ENCODE data around the gene B3GNT2.

DNA sequence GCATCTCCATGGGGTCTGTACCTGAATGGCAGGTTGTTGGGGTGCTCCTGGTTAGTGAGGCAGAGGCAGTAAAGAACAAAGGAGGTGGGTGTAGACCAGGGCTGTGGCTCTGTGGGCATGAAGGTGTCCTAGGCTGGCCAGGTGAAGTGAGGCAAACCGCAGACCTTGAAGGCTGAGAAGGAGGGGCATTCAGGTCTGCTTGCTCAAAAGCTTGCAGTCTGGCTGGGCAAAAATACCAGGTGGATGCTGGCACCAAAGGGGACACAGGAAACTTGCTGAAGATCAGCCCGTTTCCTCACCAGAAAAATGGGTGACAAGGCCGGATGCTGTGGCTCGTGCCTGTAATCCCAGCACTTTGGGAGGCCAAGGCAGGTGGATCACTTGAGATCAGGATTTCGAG is 6.7 kb upstream of the B3GNT2 start:
- TF ChIP-seq, protein P1, sequence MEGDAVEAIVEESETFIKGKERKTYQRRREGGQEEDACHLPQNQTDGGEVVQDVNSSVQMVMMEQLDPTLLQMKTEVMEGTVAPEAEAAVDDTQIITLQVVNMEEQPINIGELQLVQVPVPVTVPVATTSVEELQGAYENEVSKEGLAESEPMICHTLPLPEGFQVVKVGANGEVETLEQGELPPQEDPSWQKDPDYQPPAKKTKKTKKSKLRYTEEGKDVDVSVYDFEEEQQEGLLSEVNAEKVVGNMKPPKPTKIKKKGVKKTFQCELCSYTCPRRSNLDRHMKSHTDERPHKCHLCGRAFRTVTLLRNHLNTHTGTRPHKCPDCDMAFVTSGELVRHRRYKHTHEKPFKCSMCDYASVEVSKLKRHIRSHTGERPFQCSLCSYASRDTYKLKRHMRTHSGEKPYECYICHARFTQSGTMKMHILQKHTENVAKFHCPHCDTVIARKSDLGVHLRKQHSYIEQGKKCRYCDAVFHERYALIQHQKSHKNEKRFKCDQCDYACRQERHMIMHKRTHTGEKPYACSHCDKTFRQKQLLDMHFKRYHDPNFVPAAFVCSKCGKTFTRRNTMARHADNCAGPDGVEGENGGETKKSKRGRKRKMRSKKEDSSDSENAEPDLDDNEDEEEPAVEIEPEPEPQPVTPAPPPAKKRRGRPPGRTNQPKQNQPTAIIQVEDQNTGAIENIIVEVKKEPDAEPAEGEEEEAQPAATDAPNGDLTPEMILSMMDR (conservative IDR thresholded peaks at IDR 0.05; ENCODE audit: low read length): no peak
- TF ChIP-seq EZH2phosphoT487 (IDR thresholded peaks at IDR 0.05; ENCODE audit: borderline replicate concordance): no peak

All from Loucy (cell line).